HFFc6 (cell line): ENCODE measurements around the gene PLA1A. TPM values are rescaled to one million over a fixed set of nuclear protein-coding genes. Genes with fewer than 3 reads are reported as not detected.

Source experiments
- DNase-seq: peaks from one replicate; pipeline ENCODE4 v3.0.0-alpha.2; 2018
- H3K27ac Mint-ChIP-seq: 2 replicates; pipeline ENCODE4 v1.8.0; 2020; ENCODE audit warnings: mild to moderate bottlenecking, mixed read lengths
- H3K27me3 Mint-ChIP-seq: 2 replicates; pipeline ENCODE4 v1.8.0; 2021; ENCODE audit warnings: mild to moderate bottlenecking, moderate library complexity, mixed read lengths; ENCODE audit not compliant: insufficient read depth
- H3K36me3 Mint-ChIP-seq: 2 replicates; pipeline ENCODE4 v1.8.0; 2021; ENCODE audit warnings: low read depth, mixed read lengths
- H3K4me1 Mint-ChIP-seq: 2 replicates; pipeline ENCODE4 v1.8.0; 2020; ENCODE audit warnings: low read depth, mixed read lengths
- H3K4me3 Mint-ChIP-seq: 2 replicates; pipeline ENCODE4 v1.8.0; 2020; ENCODE audit warnings: mild to moderate bottlenecking, moderate library complexity, mixed read lengths
- H3K9me3 Mint-ChIP-seq: 2 replicates; pipeline ENCODE4 v1.8.0; 2020; ENCODE audit warnings: mild to moderate bottlenecking, mixed read lengths
- total RNA-seq, 6 experiments: library from RNA; stranded (reverse); fragmentation: NEBNext Ultra II Directional; extraction: Animal tissue kit (Norgen Biotek cat#: 25700); gene quantifications; 2 replicates in 1 of 6; 3 replicates in 5 of 6; pipeline ENCODE4 v1.2.3, GENCODE V29; 2021
- TF ChIP-seq, protein P1 (sequence below): fragments of 200-600 bp; sonication (generic); IDR thresholded peaks from 2 replicates; pipeline ENCODE4 v1.5.0; 2021; ENCODE audit warnings: antibody characterized with exemption, mild to moderate bottlenecking

The PLA1A gene
- total RNA-seq, 6 experiments from 2014 or later = not detected

DNA sequence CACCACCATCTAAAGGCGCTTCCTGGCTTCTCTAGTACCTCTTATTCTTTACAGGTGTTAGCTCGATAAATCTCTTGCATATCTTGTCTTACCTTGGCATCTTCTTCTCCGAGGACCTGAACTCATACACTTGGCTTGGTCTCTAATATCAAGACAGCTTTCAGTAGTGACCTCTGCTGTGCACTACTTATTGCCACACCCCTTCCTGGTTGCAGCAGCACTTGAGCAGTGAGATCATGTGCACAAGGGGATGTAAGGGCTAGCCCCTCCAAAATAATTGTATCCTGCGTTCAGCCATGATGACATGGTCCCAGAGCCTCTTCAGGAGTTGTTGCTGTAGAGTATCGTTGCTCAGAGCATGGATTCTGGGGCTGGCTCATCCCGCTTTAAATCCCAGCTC is 1.3 kb upstream of the PLA1A start:
- Mint-ChIP-seq H3K9me3 (no peaks in the 10 kb centered on the region), H3K27ac (no peak overlapping the region), H3K27me3 (peaks cover 14% of the 10 kb centered on the region), H3K4me1 (peaks cover 14% of the 10 kb centered on the region), H3K36me3 (no peaks in the 10 kb centered on the region), H3K4me3 (no peak overlapping the region)
- TF ChIP-seq, protein P1, sequence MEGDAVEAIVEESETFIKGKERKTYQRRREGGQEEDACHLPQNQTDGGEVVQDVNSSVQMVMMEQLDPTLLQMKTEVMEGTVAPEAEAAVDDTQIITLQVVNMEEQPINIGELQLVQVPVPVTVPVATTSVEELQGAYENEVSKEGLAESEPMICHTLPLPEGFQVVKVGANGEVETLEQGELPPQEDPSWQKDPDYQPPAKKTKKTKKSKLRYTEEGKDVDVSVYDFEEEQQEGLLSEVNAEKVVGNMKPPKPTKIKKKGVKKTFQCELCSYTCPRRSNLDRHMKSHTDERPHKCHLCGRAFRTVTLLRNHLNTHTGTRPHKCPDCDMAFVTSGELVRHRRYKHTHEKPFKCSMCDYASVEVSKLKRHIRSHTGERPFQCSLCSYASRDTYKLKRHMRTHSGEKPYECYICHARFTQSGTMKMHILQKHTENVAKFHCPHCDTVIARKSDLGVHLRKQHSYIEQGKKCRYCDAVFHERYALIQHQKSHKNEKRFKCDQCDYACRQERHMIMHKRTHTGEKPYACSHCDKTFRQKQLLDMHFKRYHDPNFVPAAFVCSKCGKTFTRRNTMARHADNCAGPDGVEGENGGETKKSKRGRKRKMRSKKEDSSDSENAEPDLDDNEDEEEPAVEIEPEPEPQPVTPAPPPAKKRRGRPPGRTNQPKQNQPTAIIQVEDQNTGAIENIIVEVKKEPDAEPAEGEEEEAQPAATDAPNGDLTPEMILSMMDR = no peak
- DNase-seq = no peak

DNA sequence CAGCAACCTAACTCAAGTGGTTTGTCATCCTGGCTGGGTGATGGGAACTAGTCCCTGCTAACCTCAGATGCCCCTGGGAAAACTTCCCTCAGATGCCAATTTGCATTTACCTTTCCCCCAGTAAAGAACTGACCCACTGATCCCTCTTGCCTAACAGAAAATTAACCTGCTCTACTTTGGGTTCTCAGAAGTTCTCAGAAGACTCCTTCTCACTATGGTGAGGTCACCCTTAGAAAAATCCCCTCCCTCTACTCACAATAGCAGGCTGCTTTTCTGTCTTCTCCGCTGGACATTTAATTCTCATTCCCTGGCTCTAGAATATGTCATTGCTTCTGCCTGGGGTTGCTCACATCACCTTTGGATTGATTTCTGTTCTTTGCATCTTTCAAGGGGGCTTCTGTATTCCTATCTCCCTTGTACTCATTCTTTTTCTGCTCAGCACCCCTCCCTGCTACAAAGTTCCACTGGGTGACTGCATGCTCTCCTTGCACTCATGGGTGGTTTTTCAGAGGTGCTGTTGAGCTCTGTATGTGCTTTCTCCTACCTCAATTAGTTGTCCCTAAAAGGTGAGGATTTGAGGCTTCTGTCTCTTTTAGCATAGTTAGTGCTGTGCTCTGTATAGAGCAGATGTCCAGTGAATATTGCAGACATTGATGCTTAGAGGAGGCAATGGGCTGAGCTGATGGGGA is 869 bp downstream of the PLA1A start:
- Mint-ChIP-seq H3K4me3 (no peak overlapping the region), H3K27ac (no peak overlapping the region), H3K9me3 (no peaks in the 10 kb centered on the region), H3K27me3 (peaks cover 12% of the 10 kb centered on the region), H3K4me1 (peaks cover 14% of the 10 kb centered on the region), H3K36me3 (no peaks in the 10 kb centered on the region)
- TF ChIP-seq, protein P1 = no peak
- no peak for DNase-seq

DNA sequence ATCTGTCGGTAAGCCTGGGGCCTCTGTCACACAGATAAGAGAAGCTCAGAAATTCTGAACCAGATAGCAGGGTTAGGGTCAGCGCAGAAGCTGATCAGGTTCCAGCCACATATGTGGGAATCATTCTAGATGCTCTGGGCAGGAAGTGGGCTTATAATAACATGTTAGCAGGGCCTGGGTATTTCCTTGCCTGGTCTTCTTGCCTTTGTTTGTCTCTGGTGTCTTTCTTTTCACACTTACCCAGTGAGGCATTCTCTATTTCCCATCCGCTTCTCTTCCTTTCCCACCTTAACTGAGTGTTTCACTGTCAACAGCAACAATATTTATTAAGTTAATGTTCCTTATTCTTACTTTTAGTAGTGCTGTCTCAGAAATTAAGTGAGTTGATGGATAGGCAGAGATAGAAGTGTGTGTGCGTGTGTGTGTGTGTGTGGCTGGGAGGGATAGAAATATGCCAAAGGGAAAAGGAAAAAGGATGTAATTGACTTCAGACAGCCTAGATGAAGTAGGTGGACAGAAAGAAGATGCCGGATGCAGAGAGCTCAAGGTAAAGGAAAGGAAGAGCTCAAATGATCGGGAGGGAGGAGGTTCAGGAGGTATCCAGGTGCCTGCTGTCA is 2.0 kb downstream of the PLA1A start:
- Mint-ChIP-seq H3K4me1 (peaks cover 9% of the 10 kb centered on the region), H3K27ac (no peak overlapping the region), H3K4me3 (no peak overlapping the region), H3K9me3 (no peaks in the 10 kb centered on the region), H3K27me3 (peaks cover 12% of the 10 kb centered on the region), H3K36me3 (no peaks in the 10 kb centered on the region)
- DNase-seq = no peak
- TF ChIP-seq, protein P1 = no peak

DNA sequence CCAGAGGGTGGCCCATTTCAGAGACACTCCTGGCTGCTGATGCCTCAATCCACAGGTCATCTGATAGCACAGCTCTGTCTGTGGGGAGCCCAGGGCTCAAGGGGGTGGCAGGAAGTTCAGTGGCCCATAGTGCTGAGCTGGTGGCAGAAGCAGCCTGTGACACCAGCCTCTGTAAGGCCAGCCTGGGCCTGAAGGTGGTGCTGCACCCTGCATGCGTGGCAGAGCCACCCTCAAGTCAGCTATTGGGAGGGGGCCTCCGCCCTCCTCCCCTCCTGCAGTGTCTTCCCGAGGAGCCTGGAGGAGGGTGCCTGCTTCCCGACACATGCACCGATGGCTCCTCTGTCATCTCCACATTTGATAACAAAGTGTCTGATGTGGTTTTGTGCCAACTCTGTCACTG is 3.0 kb downstream of the PLA1A start:
- no peaks in the 10 kb centered on the region for H3K36me3 Mint-ChIP-seq
- TF ChIP-seq, protein P1 = peak; percentile 71
- no peak overlapping the region for H3K4me3 Mint-ChIP-seq
- no peak overlapping the region for H3K27ac Mint-ChIP-seq
- no peak for DNase-seq
- peaks cover 8% of the 10 kb centered on the region for H3K4me1 Mint-ChIP-seq
- peaks cover 13% of the 10 kb centered on the region for H3K27me3 Mint-ChIP-seq
- no peaks in the 10 kb centered on the region for H3K9me3 Mint-ChIP-seq

DNA sequence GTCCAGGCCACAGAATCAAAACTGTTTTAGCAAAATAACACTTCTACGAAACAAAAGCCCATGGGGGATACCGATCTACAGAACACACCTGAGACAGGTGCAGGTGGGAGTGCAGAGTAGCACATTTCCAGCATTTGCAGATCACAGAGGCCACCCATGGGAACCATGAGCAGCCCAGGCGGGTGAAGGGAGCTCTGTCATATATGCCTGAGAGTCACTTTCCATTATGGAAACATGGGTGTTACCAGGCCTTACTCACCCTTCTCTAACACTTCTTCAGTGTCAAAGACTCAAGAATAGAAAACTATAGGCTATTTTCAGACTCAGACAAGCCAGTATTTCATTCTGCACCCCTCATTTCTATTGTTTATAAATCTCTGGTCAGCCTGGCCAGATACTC is 3.5 kb downstream of the PLA1A start:
- no peak overlapping the region for H3K27ac Mint-ChIP-seq
- no peak overlapping the region for H3K4me3 Mint-ChIP-seq
- TF ChIP-seq, protein P1 = no peak
- no peaks in the 10 kb centered on the region for H3K36me3 Mint-ChIP-seq
- DNase-seq = no peak
- peaks cover 16% of the 10 kb centered on the region for H3K27me3 Mint-ChIP-seq
- H3K4me1 Mint-ChIP-seq = peaks cover 4% of the 10 kb centered on the region
- H3K9me3 Mint-ChIP-seq = no peaks in the 10 kb centered on the region
